Endodermal cell (in vitro differentiated cells): ENCODE measurements around the gene AKTIP. TPM values are rescaled to one million over a fixed set of nuclear protein-coding genes. Genes with fewer than 3 reads are reported as not detected.

Experiments used
- DNase-seq: peaks from one replicate; pipeline ENCODE4 v3.0.0-alpha.2; 2017
- H3K27ac ChIP-seq: 2 replicates; pipeline ENCODE4 v1.5.1; 2013; ENCODE audit warnings: mild to moderate bottlenecking, low read depth, low read length, moderate library complexity
- H3K27me3 ChIP-seq: 2 replicates; pipeline ENCODE4 v1.6.1; 2013; ENCODE audit warnings: mild to moderate bottlenecking, low read length, moderate library complexity; ENCODE audit not compliant: insufficient read depth, control insufficient read depth, poor library complexity, severe bottlenecking
- H3K36me3 ChIP-seq: 2 replicates; pipeline ENCODE4 v1.7.0; 2013; ENCODE audit warnings: mild to moderate bottlenecking, low read length, moderate library complexity; ENCODE audit not compliant: control insufficient read depth, insufficient read depth
- H3K4me1 ChIP-seq: one replicate; pipeline ENCODE4 v1.7.0; 2013; ENCODE audit warnings: low read length; ENCODE audit not compliant: control insufficient read depth, insufficient read depth
- H3K4me3 ChIP-seq: 2 replicates; pipeline ENCODE4 v1.5.1; 2013; ENCODE audit warnings: mild to moderate bottlenecking, low read length, moderate library complexity
- H3K9ac ChIP-seq: 2 replicates; pipeline ENCODE4 v1.6.1; 2013; ENCODE audit warnings: mild to moderate bottlenecking, low read length, moderate library complexity; ENCODE audit not compliant: poor library complexity, severe bottlenecking; ENCODE audit errors: extremely low read depth
- H3K9me3 ChIP-seq: 2 replicates; pipeline ENCODE4 v1.6.1; 2013; ENCODE audit warnings: mild to moderate bottlenecking, low read length, moderate library complexity; ENCODE audit not compliant: control insufficient read depth
- H3K27ac Mint-ChIP-seq: 2 replicates; pipeline ENCODE4 v1.8.0; 2020; ENCODE audit warnings: mixed read lengths
- H3K27me3 Mint-ChIP-seq: 2 replicates; pipeline ENCODE4 v1.8.0; 2021; ENCODE audit warnings: mild to moderate bottlenecking, mixed read lengths; ENCODE audit not compliant: insufficient read depth
- H3K36me3 Mint-ChIP-seq: 2 replicates; pipeline ENCODE4 v1.8.0; 2020; ENCODE audit warnings: low read depth, mixed read lengths
- H3K4me1 Mint-ChIP-seq: 2 replicates; pipeline ENCODE4 v1.8.0; 2020; ENCODE audit warnings: mixed read lengths
- H3K4me3 Mint-ChIP-seq: 2 replicates; pipeline ENCODE4 v1.8.0; 2020; ENCODE audit warnings: mild to moderate bottlenecking, moderate library complexity, mixed read lengths
- H3K9me3 Mint-ChIP-seq: 2 replicates; pipeline ENCODE4 v1.8.0; 2020; ENCODE audit warnings: mild to moderate bottlenecking, mixed read lengths
- WGBS, 2 experiments: methylation state at CpG; one replicate each; pipeline versions ENCODE4 v1.1.5 to v1.1.7; 2013; ENCODE audit warnings: missing lambda C conversion rate in 2 of 2, mixed read lengths in 1 of 2; ENCODE audit not compliant: insufficient coverage in 1 of 2, insufficient read length in 1 of 2; 5-methylcytosine and 5-hydroxymethylcytosine counted together
- total RNA-seq, 2 donors: library from RNA; stranded (reverse); fragmentation: NEBNext Ultra II Directional in 1 of 2; extraction: Animal tissue kit (Norgen Biotek cat#: 25700) in 1 of 2; gene quantifications; 2 replicates in 1 of 2; 3 replicates in 1 of 2; pipeline ENCODE4 v1.2.1, GENCODE V29; 2021
- TF ChIP-seq, protein P1 (sequence below): fragments of 200-600 bp; sonication (generic); conservative IDR thresholded peaks from 2 replicates; pipeline ENCODE4 v1.5.0; 2021; ENCODE audit warnings: antibody characterized with exemption, mild to moderate bottlenecking

AKTIP gene
- total RNA-seq, 2 donors from 2014 or later, result 18.3 to 21.3 TPM

DNA sequence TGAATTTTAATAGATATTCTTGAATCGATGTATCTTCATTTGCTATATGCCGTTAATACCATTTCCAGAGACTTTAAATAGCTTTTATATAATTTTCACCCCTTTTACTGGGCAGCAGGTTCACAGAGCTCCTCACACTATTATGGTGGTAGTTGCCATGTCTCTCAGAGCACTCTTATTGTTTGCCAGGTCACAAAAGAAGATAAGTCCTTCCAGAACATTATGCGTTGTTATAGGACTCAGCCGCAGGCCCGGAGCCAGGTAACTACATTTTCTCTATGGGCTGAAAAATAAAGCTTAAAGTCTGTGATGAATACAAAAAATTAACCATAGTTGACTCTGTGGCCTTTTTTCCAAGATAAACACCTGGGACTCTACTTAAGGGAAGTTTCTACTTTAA, 24.0 kb downstream of the AKTIP start:
- no peak overlapping the region for H3K9ac ChIP-seq
- TF ChIP-seq, protein P1, sequence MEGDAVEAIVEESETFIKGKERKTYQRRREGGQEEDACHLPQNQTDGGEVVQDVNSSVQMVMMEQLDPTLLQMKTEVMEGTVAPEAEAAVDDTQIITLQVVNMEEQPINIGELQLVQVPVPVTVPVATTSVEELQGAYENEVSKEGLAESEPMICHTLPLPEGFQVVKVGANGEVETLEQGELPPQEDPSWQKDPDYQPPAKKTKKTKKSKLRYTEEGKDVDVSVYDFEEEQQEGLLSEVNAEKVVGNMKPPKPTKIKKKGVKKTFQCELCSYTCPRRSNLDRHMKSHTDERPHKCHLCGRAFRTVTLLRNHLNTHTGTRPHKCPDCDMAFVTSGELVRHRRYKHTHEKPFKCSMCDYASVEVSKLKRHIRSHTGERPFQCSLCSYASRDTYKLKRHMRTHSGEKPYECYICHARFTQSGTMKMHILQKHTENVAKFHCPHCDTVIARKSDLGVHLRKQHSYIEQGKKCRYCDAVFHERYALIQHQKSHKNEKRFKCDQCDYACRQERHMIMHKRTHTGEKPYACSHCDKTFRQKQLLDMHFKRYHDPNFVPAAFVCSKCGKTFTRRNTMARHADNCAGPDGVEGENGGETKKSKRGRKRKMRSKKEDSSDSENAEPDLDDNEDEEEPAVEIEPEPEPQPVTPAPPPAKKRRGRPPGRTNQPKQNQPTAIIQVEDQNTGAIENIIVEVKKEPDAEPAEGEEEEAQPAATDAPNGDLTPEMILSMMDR, result no peak
- no peak overlapping the region for H3K27ac Mint-ChIP-seq
- H3K4me1 Mint-ChIP-seq, result no peaks in the 10 kb centered on the region
- no peak overlapping the region for H3K4me3 Mint-ChIP-seq
- no peaks in the 10 kb centered on the region for H3K27me3 Mint-ChIP-seq
- DNase-seq, result no peak
- no peak overlapping the region for H3K4me3 ChIP-seq
- no peaks in the 10 kb centered on the region for H3K27me3 ChIP-seq
- H3K9me3 Mint-ChIP-seq, result no peaks in the 10 kb centered on the region
- WGBS, 2 experiments, result 98 to 100% methylated on average over 2 to 4 of the region's 5 CpGs
- H3K9me3 ChIP-seq, result no peaks in the 10 kb centered on the region
- no peaks in the 10 kb centered on the region for H3K4me1 ChIP-seq
- H3K36me3 ChIP-seq, result peaks cover 65% of the 10 kb centered on the region
- no peak overlapping the region for H3K27ac ChIP-seq
- H3K36me3 Mint-ChIP-seq, result peaks cover 77% of the 10 kb centered on the region

DNA sequence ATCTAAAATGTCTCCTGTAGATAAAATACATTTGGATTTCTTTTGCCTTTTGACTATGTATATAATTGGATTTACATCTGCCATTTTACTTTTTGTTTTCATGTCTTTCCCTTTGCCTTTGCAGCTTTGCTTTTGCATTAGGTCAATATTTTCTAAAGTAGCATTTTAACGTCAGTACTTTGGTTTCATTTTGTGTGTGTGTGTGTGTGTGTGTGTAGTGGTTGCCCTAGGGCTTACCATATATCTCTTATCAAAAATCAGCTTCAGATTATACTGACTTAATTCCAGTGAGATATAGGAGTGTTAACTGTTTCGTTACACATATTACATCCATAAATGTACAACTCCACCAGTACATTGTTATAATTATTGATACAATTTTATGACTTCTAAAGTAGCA, 26.1 kb downstream of the AKTIP start:
- no peak overlapping the region for H3K4me3 ChIP-seq
- WGBS, 2 experiments, result no CpG with 5 or more reads among the region's 2 CpGs
- no peak overlapping the region for H3K9ac ChIP-seq

DNA sequence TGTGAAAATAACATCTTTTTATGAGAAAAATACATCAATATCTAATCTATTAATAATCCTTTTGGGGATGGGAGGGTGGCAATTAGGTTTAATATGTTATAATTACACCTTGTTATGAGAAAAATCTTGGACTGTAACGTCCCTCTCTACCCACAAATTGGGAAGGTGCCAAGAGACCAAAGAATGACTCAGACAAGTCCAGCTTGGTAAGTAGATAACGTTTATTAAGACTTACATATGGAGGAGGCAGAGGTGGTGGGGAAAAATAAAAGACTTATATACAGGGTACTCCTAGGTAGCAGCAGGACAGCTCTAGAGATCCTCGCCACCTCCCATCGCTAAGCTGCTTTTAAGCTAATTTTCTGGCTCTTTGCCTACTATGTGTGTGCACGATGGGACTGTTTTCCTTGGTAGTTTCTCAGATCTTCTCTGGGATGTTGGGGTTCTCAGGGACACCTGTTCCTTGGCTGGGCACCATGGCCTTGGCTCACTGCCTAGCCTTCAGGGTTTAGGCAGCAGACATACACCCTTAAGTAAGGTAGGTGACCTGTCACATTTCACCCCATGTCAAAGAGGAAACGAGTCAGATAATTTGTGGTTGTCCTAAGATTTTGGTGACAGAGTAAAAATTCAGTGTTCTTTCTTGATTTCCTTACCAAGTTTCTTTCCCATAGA, 37.3 kb downstream of the AKTIP start:
- Histone ChIP-seq H3K27me3 (no peaks in the 10 kb centered on the region), H3K27ac (no peak overlapping the region), H3K4me3 (no peak overlapping the region), H3K9ac (no peak overlapping the region), H3K9me3 (no peaks in the 10 kb centered on the region), H3K4me1 (no peaks in the 10 kb centered on the region), H3K36me3 (peaks cover 63% of the 10 kb centered on the region)
- Mint-ChIP-seq H3K27ac (no peak overlapping the region), H3K27me3 (no peaks in the 10 kb centered on the region), H3K9me3 (no peaks in the 10 kb centered on the region), H3K4me3 (no peak overlapping the region), H3K4me1 (no peaks in the 10 kb centered on the region), H3K36me3 (peaks cover 59% of the 10 kb centered on the region)
- TF ChIP-seq, protein P1, result no peak
- WGBS, 2 experiments, result 94% methylated on average over 5 to 6 of the region's 6 CpGs
- no peak for DNase-seq

More for the DNA sequence above, 26.1 kb downstream of the AKTIP start:
- Mint-ChIP-seq H3K4me3 (no peak overlapping the region), H3K27me3 (no peaks in the 10 kb centered on the region), H3K36me3 (peaks cover 75% of the 10 kb centered on the region), H3K4me1 (no peaks in the 10 kb centered on the region), H3K9me3 (no peaks in the 10 kb centered on the region), H3K27ac (no peak overlapping the region)
- Histone ChIP-seq H3K36me3 (peaks cover 60% of the 10 kb centered on the region), H3K27me3 (no peaks in the 10 kb centered on the region), H3K4me1 (no peaks in the 10 kb centered on the region), H3K9me3 (no peaks in the 10 kb centered on the region), H3K27ac (no peak overlapping the region)
- no peak for DNase-seq
- TF ChIP-seq, protein P1, result no peak
